Heart left ventricle (tissue), 13 donors: ENCODE data around the gene MYL4.

Experiments
- POLR2A ChIP-seq, 2 donors: fragments of 450-650 bp; IDR thresholded peaks; one replicate each; pipeline ENCODE4 v1.6.1; 2017; ENCODE audit warnings: antibody characterized with exemption in 2 of 2, mild to moderate bottlenecking in 2 of 2, moderate library complexity in 2 of 2
- TF ChIP-seq, protein P1 (sequence below), 12 donors: fragments of 200-600 bp; sonication (generic) in 4 of 12; IDR thresholded peaks; one replicate each; pipeline versions ENCODE4 v1.5.0 to v1.8.0; 2018 to 2022; ENCODE audit warnings: antibody characterized with exemption in 12 of 12, mild to moderate bottlenecking in 5 of 12
- donor health status: ischemic (EF 13 %, LVEDD 7.1; RV severe dilation, severe dysfunction).
- donor health status: DM: no; HTN: yes; CAD: no.
- donor health status: DM: no; HTN: no; CAD: no.
- donor health status: ischemic (EF 25% LVEDD 6.9; RV normal size, moderate dysfunction).
- donor health status: ischemic (EF 25% LVEDD 5.7; RV mildly dilated, moderate dysfunction).
- donor health status: ischemic (EF 35%, LVEDD 5.7; RV mildly dilated, moderate dysfunction).
- donor health status: nonischemic (EF 11% LVEDD 7.7; RV severe dilation, severe dysfunction).
- donor health status: DM: yes; HTN: yes; CAD: no.
- donor health status: PGD.
- donor health status: ischemic (EF 29% LVEDD 5.4; RV normal size, mild dysfunction).
- donor health status: nonischemic (EF 23%, LVEDD 6.1; RV moderate dilation, normal function).

DNA sequence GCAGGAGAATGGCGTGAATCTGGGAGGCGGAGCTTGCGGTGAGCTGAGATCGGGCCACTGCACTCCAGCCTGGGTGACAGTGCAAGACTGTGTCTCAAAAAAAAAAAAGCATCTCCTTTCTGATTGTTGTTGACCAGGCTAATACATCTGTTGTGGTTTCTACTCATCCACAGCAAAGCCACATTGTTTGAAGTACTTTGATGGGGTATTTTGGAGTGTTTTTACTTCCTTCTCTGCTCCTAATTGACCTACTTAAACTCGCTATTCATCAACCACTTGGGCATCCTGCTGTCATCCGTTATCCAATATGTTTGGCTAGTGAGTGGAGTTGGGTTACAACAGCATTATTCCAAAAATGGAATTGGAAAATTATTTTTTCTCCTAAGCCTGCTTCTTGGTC is 16.6 kb upstream of the MYL4 start:
- TF ChIP-seq, protein P1, sequence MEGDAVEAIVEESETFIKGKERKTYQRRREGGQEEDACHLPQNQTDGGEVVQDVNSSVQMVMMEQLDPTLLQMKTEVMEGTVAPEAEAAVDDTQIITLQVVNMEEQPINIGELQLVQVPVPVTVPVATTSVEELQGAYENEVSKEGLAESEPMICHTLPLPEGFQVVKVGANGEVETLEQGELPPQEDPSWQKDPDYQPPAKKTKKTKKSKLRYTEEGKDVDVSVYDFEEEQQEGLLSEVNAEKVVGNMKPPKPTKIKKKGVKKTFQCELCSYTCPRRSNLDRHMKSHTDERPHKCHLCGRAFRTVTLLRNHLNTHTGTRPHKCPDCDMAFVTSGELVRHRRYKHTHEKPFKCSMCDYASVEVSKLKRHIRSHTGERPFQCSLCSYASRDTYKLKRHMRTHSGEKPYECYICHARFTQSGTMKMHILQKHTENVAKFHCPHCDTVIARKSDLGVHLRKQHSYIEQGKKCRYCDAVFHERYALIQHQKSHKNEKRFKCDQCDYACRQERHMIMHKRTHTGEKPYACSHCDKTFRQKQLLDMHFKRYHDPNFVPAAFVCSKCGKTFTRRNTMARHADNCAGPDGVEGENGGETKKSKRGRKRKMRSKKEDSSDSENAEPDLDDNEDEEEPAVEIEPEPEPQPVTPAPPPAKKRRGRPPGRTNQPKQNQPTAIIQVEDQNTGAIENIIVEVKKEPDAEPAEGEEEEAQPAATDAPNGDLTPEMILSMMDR (IDR thresholded peaks at IDR 0.05), result no peak
- TF ChIP-seq POLR2A (IDR thresholded peaks at IDR 0.05), result no peak
